ENCODE results near the gene RHEB. TPM values are rescaled to one million over a fixed set of nuclear protein-coding genes. Genes with fewer than 3 reads are reported as not detected.

Gene RHEB
- polyA plus RNA-seq, 1 of the 3 experiments (the other 2 are of a cell fraction), result 87.3 TPM

DNA sequence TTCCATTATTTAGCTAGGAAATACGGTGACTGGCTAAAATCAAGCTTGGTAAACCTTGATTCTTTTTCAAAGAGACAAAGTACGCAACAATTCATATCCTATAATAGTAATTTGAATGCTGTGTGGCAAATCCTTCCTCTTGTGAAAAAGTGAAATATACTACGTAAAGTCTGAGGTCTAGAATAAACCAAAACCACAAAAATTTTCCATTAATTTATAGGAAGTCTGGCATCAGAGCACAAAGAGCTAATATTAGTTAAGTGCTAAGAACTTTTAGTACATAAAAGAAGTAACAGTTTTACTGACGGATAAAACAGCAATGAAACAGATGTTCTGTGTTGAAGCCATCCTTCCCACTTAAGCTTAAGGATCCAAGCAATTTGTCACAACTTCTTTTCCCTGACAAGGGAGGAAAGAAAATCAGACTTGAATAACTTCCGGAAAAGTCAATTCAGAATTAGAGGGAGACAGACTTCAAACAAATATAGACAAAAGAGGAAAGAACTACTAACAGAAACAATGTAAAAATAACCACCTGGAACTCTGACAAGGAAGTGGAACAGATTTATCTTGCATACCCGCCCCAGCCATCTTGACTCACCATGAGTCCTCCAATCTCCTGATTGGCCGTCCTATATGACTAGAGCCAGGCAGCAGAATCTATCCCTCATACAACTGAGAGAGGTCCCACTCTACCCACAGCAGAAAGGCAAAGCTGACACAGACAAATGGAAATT is 34.6 kb downstream of the RHEB start (continued):
- TF ChIP-seq EP300 (IDR thresholded peaks at IDR 0.05; ENCODE audit: borderline replicate concordance in 1 of 2, low read depth in 1 of 2, low read length in 1 of 2) (no peak), TCF12 (IDR thresholded peaks at IDR 0.05) (peak; percentile 60), YY1 (IDR thresholded peaks at IDR 0.05; ENCODE audit: low read depth) (peak; percentile 73; the same call in 1 of the 2 replicates), ELF1 (IDR thresholded peaks at IDR 0.05) (peak; percentile 68; the same call in 1 of the 2 replicates), RAD21 (IDR thresholded peaks at IDR 0.05; ENCODE audit: low read length) (no peak)
- TF ChIP-seq, protein P1, sequence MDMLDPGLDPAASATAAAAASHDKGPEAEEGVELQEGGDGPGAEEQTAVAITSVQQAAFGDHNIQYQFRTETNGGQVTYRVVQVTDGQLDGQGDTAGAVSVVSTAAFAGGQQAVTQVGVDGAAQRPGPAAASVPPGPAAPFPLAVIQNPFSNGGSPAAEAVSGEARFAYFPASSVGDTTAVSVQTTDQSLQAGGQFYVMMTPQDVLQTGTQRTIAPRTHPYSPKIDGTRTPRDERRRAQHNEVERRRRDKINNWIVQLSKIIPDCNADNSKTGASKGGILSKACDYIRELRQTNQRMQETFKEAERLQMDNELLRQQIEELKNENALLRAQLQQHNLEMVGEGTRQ (IDR thresholded peaks at IDR 0.05; ENCODE audit: borderline replicate concordance, low read depth, low read length), result no peak
- TF ChIP-seq, protein P2, sequence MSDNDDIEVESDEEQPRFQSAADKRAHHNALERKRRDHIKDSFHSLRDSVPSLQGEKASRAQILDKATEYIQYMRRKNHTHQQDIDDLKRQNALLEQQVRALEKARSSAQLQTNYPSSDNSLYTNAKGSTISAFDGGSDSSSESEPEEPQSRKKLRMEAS (IDR thresholded peaks at IDR 0.05; ENCODE audit: low read depth), result no peak
- TF ChIP-seq, protein P3, sequence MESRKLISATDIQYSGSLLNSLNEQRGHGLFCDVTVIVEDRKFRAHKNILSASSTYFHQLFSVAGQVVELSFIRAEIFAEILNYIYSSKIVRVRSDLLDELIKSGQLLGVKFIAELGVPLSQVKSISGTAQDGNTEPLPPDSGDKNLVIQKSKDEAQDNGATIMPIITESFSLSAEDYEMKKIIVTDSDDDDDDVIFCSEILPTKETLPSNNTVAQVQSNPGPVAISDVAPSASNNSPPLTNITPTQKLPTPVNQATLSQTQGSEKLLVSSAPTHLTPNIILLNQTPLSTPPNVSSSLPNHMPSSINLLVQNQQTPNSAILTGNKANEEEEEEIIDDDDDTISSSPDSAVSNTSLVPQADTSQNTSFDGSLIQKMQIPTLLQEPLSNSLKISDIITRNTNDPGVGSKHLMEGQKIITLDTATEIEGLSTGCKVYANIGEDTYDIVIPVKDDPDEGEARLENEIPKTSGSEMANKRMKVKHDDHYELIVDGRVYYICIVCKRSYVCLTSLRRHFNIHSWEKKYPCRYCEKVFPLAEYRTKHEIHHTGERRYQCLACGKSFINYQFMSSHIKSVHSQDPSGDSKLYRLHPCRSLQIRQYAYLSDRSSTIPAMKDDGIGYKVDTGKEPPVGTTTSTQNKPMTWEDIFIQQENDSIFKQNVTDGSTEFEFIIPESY (IDR thresholded peaks at IDR 0.05; ENCODE audit: borderline replicate concordance, low read depth), result no peak

DNA sequence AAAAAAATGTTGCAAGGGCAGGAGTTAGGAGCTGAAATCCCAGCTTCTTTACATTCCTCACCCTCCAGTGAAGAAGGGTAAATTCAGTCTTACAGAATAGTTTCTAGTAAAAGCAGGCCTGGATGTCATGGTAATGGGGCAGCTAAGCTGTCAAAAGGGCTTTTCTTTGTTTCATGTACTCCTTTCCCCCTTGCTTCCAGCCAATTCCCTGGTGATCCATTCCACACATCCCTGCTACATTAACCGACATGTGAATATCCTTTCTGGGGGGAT is 36.0 kb downstream of the RHEB start:
- DNase-seq, result no peak
- no peak for TF ChIP-seq FOSL2 (IDR thresholded peaks at IDR 0.05; ENCODE audit: borderline replicate concordance, low read depth)
- no peak for TF ChIP-seq FOXM1 (IDR thresholded peaks at IDR 0.05; ENCODE audit: low read depth)
- TF ChIP-seq TCF12 (IDR thresholded peaks at IDR 0.05), result no peak
- no peak for TF ChIP-seq MEF2A (IDR thresholded peaks at IDR 0.05; ENCODE audit: borderline replicate concordance, low read depth)
- TF ChIP-seq, protein P2 (IDR thresholded peaks at IDR 0.05; ENCODE audit: low read depth), result no peak
- TF ChIP-seq, protein P4, sequence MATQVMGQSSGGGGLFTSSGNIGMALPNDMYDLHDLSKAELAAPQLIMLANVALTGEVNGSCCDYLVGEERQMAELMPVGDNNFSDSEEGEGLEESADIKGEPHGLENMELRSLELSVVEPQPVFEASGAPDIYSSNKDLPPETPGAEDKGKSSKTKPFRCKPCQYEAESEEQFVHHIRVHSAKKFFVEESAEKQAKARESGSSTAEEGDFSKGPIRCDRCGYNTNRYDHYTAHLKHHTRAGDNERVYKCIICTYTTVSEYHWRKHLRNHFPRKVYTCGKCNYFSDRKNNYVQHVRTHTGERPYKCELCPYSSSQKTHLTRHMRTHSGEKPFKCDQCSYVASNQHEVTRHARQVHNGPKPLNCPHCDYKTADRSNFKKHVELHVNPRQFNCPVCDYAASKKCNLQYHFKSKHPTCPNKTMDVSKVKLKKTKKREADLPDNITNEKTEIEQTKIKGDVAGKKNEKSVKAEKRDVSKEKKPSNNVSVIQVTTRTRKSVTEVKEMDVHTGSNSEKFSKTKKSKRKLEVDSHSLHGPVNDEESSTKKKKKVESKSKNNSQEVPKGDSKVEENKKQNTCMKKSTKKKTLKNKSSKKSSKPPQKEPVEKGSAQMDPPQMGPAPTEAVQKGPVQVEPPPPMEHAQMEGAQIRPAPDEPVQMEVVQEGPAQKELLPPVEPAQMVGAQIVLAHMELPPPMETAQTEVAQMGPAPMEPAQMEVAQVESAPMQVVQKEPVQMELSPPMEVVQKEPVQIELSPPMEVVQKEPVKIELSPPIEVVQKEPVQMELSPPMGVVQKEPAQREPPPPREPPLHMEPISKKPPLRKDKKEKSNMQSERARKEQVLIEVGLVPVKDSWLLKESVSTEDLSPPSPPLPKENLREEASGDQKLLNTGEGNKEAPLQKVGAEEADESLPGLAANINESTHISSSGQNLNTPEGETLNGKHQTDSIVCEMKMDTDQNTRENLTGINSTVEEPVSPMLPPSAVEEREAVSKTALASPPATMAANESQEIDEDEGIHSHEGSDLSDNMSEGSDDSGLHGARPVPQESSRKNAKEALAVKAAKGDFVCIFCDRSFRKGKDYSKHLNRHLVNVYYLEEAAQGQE (IDR thresholded peaks at IDR 0.05; ENCODE audit: low read depth, low read length), result no peak
- no peak for TF ChIP-seq TAF1 (IDR thresholded peaks at IDR 0.05; ENCODE audit: borderline replicate concordance, low read depth, low read length)
- TF ChIP-seq, protein P5, sequence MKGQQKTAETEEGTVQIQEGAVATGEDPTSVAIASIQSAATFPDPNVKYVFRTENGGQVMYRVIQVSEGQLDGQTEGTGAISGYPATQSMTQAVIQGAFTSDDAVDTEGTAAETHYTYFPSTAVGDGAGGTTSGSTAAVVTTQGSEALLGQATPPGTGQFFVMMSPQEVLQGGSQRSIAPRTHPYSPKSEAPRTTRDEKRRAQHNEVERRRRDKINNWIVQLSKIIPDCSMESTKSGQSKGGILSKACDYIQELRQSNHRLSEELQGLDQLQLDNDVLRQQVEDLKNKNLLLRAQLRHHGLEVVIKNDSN (IDR thresholded peaks at IDR 0.05; ENCODE audit: borderline replicate concordance, low read depth), result no peak
- no peak for TF ChIP-seq RAD21 (IDR thresholded peaks at IDR 0.05; ENCODE audit: low read length)
- TF ChIP-seq, protein P6, sequence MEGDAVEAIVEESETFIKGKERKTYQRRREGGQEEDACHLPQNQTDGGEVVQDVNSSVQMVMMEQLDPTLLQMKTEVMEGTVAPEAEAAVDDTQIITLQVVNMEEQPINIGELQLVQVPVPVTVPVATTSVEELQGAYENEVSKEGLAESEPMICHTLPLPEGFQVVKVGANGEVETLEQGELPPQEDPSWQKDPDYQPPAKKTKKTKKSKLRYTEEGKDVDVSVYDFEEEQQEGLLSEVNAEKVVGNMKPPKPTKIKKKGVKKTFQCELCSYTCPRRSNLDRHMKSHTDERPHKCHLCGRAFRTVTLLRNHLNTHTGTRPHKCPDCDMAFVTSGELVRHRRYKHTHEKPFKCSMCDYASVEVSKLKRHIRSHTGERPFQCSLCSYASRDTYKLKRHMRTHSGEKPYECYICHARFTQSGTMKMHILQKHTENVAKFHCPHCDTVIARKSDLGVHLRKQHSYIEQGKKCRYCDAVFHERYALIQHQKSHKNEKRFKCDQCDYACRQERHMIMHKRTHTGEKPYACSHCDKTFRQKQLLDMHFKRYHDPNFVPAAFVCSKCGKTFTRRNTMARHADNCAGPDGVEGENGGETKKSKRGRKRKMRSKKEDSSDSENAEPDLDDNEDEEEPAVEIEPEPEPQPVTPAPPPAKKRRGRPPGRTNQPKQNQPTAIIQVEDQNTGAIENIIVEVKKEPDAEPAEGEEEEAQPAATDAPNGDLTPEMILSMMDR (IDR thresholded peaks at IDR 0.05), result no peak
- TF ChIP-seq EZH2phosphoT487 (IDR thresholded peaks at IDR 0.05; ENCODE audit: borderline replicate concordance, low read depth), result no peak
- no peaks in the 10 kb centered on the region for H3K27me3 ChIP-seq (ENCODE audit: insufficient read depth)
- no peak overlapping the region for H3K9ac ChIP-seq
- H3K9me2 ChIP-seq, result no peaks in the 10 kb centered on the region
- peaks cover 22% of the 10 kb centered on the region; the same call in 1 of the 2 replicates for H4K20me1 ChIP-seq (ENCODE audit: insufficient read depth)
- CTCF ChIA-PET, result interaction anchor here (1.5 kb wide), 1 partner anchor 22 kb away, joined by 3 read pairs; no protein-coding TSS in a partner anchor
- H3K4me2 ChIP-seq, result no peak overlapping the region
- no peak overlapping the region for H2AFZ ChIP-seq (ENCODE audit: low read depth)
- WGBS (ENCODE audit: low lambda C conversion rate), result 96% methylated on average over 1 of the region's 1 CpG
- peaks cover 94% of the 10 kb centered on the region for H3K79me2 ChIP-seq (ENCODE audit: insufficient read depth)
- peaks cover 41% of the 10 kb centered on the region for H3F3A ChIP-seq (replicated peaks; ENCODE audit: insufficient read depth)
- no peaks in the 10 kb centered on the region for H3K9me3 ChIP-seq
- peaks cover 57 to 81% of the 10 kb centered on the region in 2 experiments for H3K36me3 ChIP-seq (replicated peaks in 1 of 2; ENCODE audit: control insufficient read depth in 1 of 2, insufficient read depth in 2 of 2, low read length in 1 of 2)
- no peak overlapping the region for H3K4me3 ChIP-seq (ENCODE audit: low read depth in 2 of 2, low read length in 1 of 2)
- H3K27ac ChIP-seq (ENCODE audit: low read depth in 2 of 2, low read length in 1 of 2), result no peak overlapping the region
- H3K4me1 ChIP-seq (ENCODE audit: control insufficient read depth in 1 of 2, insufficient read depth in 2 of 2, low read depth in 1 of 2, low read length in 1 of 2), result peaks cover 3 to 7% of the 10 kb centered on the region in 2 experiments; a peak in 2 of 4 replicates
- POLR2A ChIA-PET, result no interaction called here
